Spleen (tissue), 7 donors: ENCODE data around the gene EDAR.

ENCODE experiments used
- POLR2A ChIP-seq, 3 donors: fragments of 450-650 bp; IDR thresholded peaks; one replicate each; pipeline ENCODE4 v1.5.1; 2017; ENCODE audit warnings: antibody characterized with exemption in 3 of 3, mild to moderate bottlenecking in 1 of 3
- TF ChIP-seq, protein P1 (sequence below), 11 experiments: fragments of 200-600 bp in 7 of 11; fragments of 450-650 bp in 4 of 11; sonication (generic) in 4 of 11; IDR thresholded peaks in 8 of 11; conservative IDR thresholded peaks in 3 of 11; 1 replicate in 7 of 11; 2 replicates in 4 of 11; pipeline versions ENCODE4 v1.4.0 to v1.8.0; 2016 to 2021; ENCODE audit warnings: antibody characterized with exemption in 11 of 11, inconsistent platforms in 4 of 11, mild to moderate bottlenecking in 1 of 11
- donor health status: DM: no; HTN: no; CAD: no; lungs with moderate emphysema.
- donor health status: DM: no; HTN: no; CAD: no.
- donor health status: DM: no; HTN: no; CAD: no.

DNA sequence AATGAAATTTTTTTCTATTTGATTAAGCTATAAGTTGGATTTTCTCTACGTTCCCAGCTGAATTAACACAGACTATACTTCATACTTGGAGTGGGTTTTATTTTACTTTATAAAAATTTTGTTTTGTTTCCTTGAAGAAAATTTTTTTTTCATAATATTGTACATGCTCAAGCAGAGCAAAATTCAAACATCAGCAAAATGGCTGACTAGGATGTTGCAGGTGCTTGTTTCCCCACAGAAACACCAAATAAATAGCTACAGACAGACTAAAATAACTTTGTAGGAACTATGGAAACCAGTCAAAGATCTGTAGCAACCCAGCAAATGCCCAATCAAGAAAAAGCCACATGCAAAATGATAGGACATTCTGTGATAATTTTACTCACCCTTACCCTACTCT, 120.1 kb downstream of the EDAR start:
- TF ChIP-seq POLR2A (IDR thresholded peaks at IDR 0.05) = no peak
- TF ChIP-seq, protein P1, sequence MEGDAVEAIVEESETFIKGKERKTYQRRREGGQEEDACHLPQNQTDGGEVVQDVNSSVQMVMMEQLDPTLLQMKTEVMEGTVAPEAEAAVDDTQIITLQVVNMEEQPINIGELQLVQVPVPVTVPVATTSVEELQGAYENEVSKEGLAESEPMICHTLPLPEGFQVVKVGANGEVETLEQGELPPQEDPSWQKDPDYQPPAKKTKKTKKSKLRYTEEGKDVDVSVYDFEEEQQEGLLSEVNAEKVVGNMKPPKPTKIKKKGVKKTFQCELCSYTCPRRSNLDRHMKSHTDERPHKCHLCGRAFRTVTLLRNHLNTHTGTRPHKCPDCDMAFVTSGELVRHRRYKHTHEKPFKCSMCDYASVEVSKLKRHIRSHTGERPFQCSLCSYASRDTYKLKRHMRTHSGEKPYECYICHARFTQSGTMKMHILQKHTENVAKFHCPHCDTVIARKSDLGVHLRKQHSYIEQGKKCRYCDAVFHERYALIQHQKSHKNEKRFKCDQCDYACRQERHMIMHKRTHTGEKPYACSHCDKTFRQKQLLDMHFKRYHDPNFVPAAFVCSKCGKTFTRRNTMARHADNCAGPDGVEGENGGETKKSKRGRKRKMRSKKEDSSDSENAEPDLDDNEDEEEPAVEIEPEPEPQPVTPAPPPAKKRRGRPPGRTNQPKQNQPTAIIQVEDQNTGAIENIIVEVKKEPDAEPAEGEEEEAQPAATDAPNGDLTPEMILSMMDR (IDR thresholded peaks at IDR 0.05 in 8 of 11, conservative IDR thresholded peaks at IDR 0.05 in 3 of 11) = no peak
